ENCODE data around the gene FMNL1.

The FMNL1 gene

GRCh38 chr17:45223539-45224528, 2.1 kb downstream of the FMNL1 start:
- no peak for DNase-seq

GRCh38 chr17:45224671-45225050, 3.0 kb downstream of the FMNL1 start:
- no peak for DNase-seq

- DNase-seq, result no peak
These were observed 3.5 kb downstream of the FMNL1 start for GRCh38 chr17:45225051-45225700.

- DNase-seq, result no peak
These were observed 4.4 kb downstream of the FMNL1 start for GRCh38 chr17:45225964-45226530.

GRCh38 chr17:45226576-45226975, 4.9 kb downstream of the FMNL1 start:
- no peak for DNase-seq

- no peak for DNase-seq
These were observed 5.6 kb downstream of the FMNL1 start for GRCh38 chr17:45227101-45227925.

- DNase-seq, result no peak
These were observed 6.5 kb downstream of the FMNL1 start for GRCh38 chr17:45227926-45228762.

- no peak for DNase-seq
These were observed 7.3 kb downstream of the FMNL1 start for GRCh38 chr17:45228763-45229539.

GRCh38 chr17:45229681-45230409, 8.2 kb downstream of the FMNL1 start:
- DNase-seq, result no peak

- no peak for DNase-seq
These were observed 8.7 kb downstream of the FMNL1 start for GRCh38 chr17:45230410-45230786.

- DNase-seq, result no peak
These were observed 9.2 kb downstream of the FMNL1 start for GRCh38 chr17:45230787-45231480.

- DNase-seq, result no peak
These were observed 9.9 kb downstream of the FMNL1 start for GRCh38 chr17:45231481-45232116.

GRCh38 chr17:45232514-45233422, 11.1 kb downstream of the FMNL1 start:
- no peak for DNase-seq

GRCh38 chr17:45233423-45233924, 11.8 kb downstream of the FMNL1 start:
- no peak for DNase-seq

- DNase-seq, result no peak
These were observed 13.1 kb downstream of the FMNL1 start for GRCh38 chr17:45234641-45235415.

All from right kidney (tissue), 1 donor.